ENCODE results near the gene LAMTOR3. TPM values are rescaled to one million over a fixed set of nuclear protein-coding genes. Genes with fewer than 3 reads are reported as not detected.

The LAMTOR3 gene
- total RNA-seq, 4 donors from 2014 or later, result 13.2 to 28.6 (median 21.1) TPM

- Histone ChIP-seq H3K36me3 (peaks cover 0 to 2% (median 0%) of the 10 kb centered on the region in 3 donors), H3K9me3 (no peaks in the 10 kb centered on the region), H3K27me3 (no peaks in the 10 kb centered on the region), H3K4me1 (no peaks in the 10 kb centered on the region), H3K4me3 (no peak overlapping the region), H3K27ac (no peak overlapping the region)
- DNase-seq, result no peak
- no peak for TF ChIP-seq CTCF (IDR thresholded peaks at IDR 0.05)
- no peak for TF ChIP-seq POLR2A (IDR thresholded peaks at IDR 0.05)
These were observed 21.7 kb downstream of the LAMTOR3 start for GRCh38 chr4:99872570-99872969.

- Histone ChIP-seq H3K9me3 (no peaks in the 10 kb centered on the region), H3K36me3 (no peaks in the 10 kb centered on the region), H3K4me3 (no peak overlapping the region), H3K27me3 (no peaks in the 10 kb centered on the region), H3K27ac (no peak overlapping the region), H3K4me1 (no peaks in the 10 kb centered on the region)
- DNase-seq, result no peak
- TF ChIP-seq POLR2A (IDR thresholded peaks at IDR 0.05) (no peak), CTCF (IDR thresholded peaks at IDR 0.05) (no peak)
These were observed 26.1 kb downstream of the LAMTOR3 start for GRCh38 chr4:99868126-99868596.

GRCh38 chr4:99863804-99864203 is 30.4 kb downstream of the LAMTOR3 start:
- Histone ChIP-seq H3K27ac (no peak overlapping the region), H3K27me3 (no peaks in the 10 kb centered on the region), H3K4me3 (no peak overlapping the region), H3K4me1 (no peaks in the 10 kb centered on the region), H3K9me3 (no peaks in the 10 kb centered on the region), H3K36me3 (no peaks in the 10 kb centered on the region)
- no peak for TF ChIP-seq CTCF (IDR thresholded peaks at IDR 0.05)
- no peak for TF ChIP-seq POLR2A (IDR thresholded peaks at IDR 0.05)
- DNase-seq, result no peak

GRCh38 chr4:99861120-99861905 is 32.9 kb downstream of the LAMTOR3 start:
- Histone ChIP-seq H3K4me3 (no peak overlapping the region), H3K27ac (no peak overlapping the region), H3K9me3 (no peaks in the 10 kb centered on the region), H3K27me3 (no peaks in the 10 kb centered on the region), H3K36me3 (no peaks in the 10 kb centered on the region), H3K4me1 (peaks cover 0 to 2% (median 0%) of the 10 kb centered on the region in 4 donors)
- no peak for TF ChIP-seq CTCF (IDR thresholded peaks at IDR 0.05)
- no peak for TF ChIP-seq POLR2A (IDR thresholded peaks at IDR 0.05)
- DNase-seq, result no peak

GRCh38 chr4:99860521-99860920 is 33.7 kb downstream of the LAMTOR3 start:
- Histone ChIP-seq H3K4me1 (peaks cover 0 to 4% (median 0%) of the 10 kb centered on the region in 4 donors), H3K27me3 (no peaks in the 10 kb centered on the region), H3K27ac (no peak overlapping the region), H3K9me3 (no peaks in the 10 kb centered on the region), H3K4me3 (no peak overlapping the region), H3K36me3 (no peaks in the 10 kb centered on the region)
- TF ChIP-seq POLR2A (IDR thresholded peaks at IDR 0.05), result no peak
- no peak for TF ChIP-seq CTCF (IDR thresholded peaks at IDR 0.05)
- DNase-seq, result no peak
